Endothelial cell of umbilical vein (primary cell): ENCODE data around the gene IQGAP2. TPM values are rescaled to one million over a fixed set of nuclear protein-coding genes. Genes with fewer than 3 reads are reported as not detected.

Source experiments
- BruUV-seq: library from RNA; stranded (reverse); fragments of 400-500 nt; replicated peaks from 2 replicates; lab custom pipeline; 2021; lab: Mats Ljungman, UMichigan
- CTCF ChIA-PET: fragments of 300-600, 350-600 bp; sonication (Branson Sonifier 250); formaldehyde crosslinking; loops from one replicate; lab custom pipeline; 2021; ENCODE audit warnings: antibody characterized with exemption, inconsistent platforms; lab: Charles Lee
- POLR2A ChIA-PET: fragments of 300-600, 350-600 bp; sonication (Branson Sonifier 250); formaldehyde crosslinking; loops from one replicate; lab custom pipeline; 2021; ENCODE audit warnings: antibody characterized with exemption, inconsistent platforms; lab: Charles Lee
- DNase-seq: peaks from one replicate; pipeline ENCODE4 v3.0.0-alpha.2; 2011; ENCODE audit warnings: low read depth, low spot score
- FAIRE-seq: peaks from 2 replicates; lab custom pipeline; 2011; peaks lifted over from hg19 to GRCh38; lab: Jason Lieb, UNC
- H2AFZ ChIP-seq: 2 replicates; pipeline ENCODE4 v1.6.0; 2012; ENCODE audit warnings: low read depth, low read length, control low read depth, inconsistent platforms
- H3K27ac ChIP-seq: 2 replicates; pipeline ENCODE4 v1.5.1; 2011; ENCODE audit warnings: low read depth, mild to moderate bottlenecking, control low read depth, low read length, moderate library complexity; ENCODE audit not compliant: insufficient read depth
- H3K27me3 ChIP-seq, 2 experiments: 2 replicates each; pipeline versions ENCODE4 v1.6.0 to v1.6.1; 2011; ENCODE audit warnings: low read length in 2 of 2, mixed read lengths in 1 of 2; ENCODE audit not compliant: control insufficient read depth in 2 of 2, insufficient read depth in 2 of 2
- H3K36me3 ChIP-seq, 2 experiments: 2 replicates in 1 of 2; 3 replicates in 1 of 2; pipeline ENCODE4 v1.5.1; 2011; ENCODE audit warnings: low read length in 2 of 2, mild to moderate bottlenecking in 1 of 2, moderate library complexity in 1 of 2; ENCODE audit not compliant: control insufficient read depth in 2 of 2, insufficient read depth in 2 of 2; ENCODE audit errors: extremely low read depth in 1 of 2
- H3K4me1 ChIP-seq: 3 replicates; pipeline ENCODE4 v1.5.1; 2011; ENCODE audit warnings: mild to moderate bottlenecking, low read length; ENCODE audit not compliant: control insufficient read depth, insufficient read depth; ENCODE audit errors: extremely low read depth
- H3K4me2 ChIP-seq: 2 replicates; pipeline ENCODE4 v1.6.1; 2011; ENCODE audit warnings: low read length, control low read depth, mixed read lengths; ENCODE audit not compliant: insufficient read depth
- H3K4me3 ChIP-seq, 3 experiments: fragments of 200-600 bp in 1 of 3; sonication (generic), shearing (Covaris generic) in 1 of 3; replicated peaks in 1 of 3; 2 replicates each; pipeline ENCODE4 v1.5.1; 2011 to 2016; ENCODE audit warnings: control low read depth in 3 of 3, low read length in 3 of 3, mild to moderate bottlenecking in 2 of 3, inconsistent platforms in 1 of 3, low read depth in 1 of 3, moderate library complexity in 1 of 3; ENCODE audit not compliant: insufficient read depth in 1 of 3
- H3K79me2 ChIP-seq: 2 replicates; pipeline ENCODE4 v1.6.0; 2012; ENCODE audit warnings: low read length, inconsistent platforms; ENCODE audit not compliant: control insufficient read depth, insufficient read depth
- H3K9ac ChIP-seq: replicated peaks from 2 replicates; pipeline ENCODE3; 2011; ENCODE audit warnings: low read length, control low read depth; ENCODE audit not compliant: insufficient read depth; ENCODE audit errors: extremely low read depth
- H3K9me1 ChIP-seq: replicated peaks from 3 replicates; pipeline ENCODE4 v1.6.0; 2011; ENCODE audit warnings: mild to moderate bottlenecking, low read length; ENCODE audit not compliant: control insufficient read depth, insufficient read depth; ENCODE audit errors: extremely low read depth
- H3K9me3 ChIP-seq: replicated peaks from 2 replicates; pipeline ENCODE4 v1.5.1; 2012; ENCODE audit warnings: low read length, inconsistent platforms; ENCODE audit not compliant: control insufficient read depth, insufficient read depth
- H4K20me1 ChIP-seq: replicated peaks from 2 replicates; pipeline ENCODE3; 2011; ENCODE audit warnings: mild to moderate bottlenecking, low read length; ENCODE audit not compliant: control insufficient read depth, insufficient read depth; ENCODE audit errors: extremely low read depth
- CTCF ChIP-seq, 2 donors: IDR thresholded peaks; 1 replicate in 1 of 2; 2 replicates in 1 of 2; pipeline ENCODE4 v1.5.1; 2011; ENCODE audit warnings: low read length in 2 of 2, mild to moderate bottlenecking in 2 of 2, moderate library complexity in 2 of 2, control low read depth in 1 of 2, inconsistent platforms in 1 of 2, low read depth in 1 of 2; ENCODE audit not compliant: insufficient read depth in 1 of 2; ENCODE audit errors: extremely low read depth in 1 of 2
- EZH2 ChIP-seq: IDR thresholded peaks from 2 replicates; pipeline ENCODE4 v1.6.1; 2012; ENCODE audit warnings: borderline replicate concordance, low read depth, mild to moderate bottlenecking, moderate library complexity, low read length, inconsistent platforms; ENCODE audit not compliant: severe bottlenecking
- FOS ChIP-seq: IDR thresholded peaks from 2 replicates; pipeline ENCODE4 v1.6.1; 2011; ENCODE audit warnings: mild to moderate bottlenecking, low read length, moderate library complexity, borderline replicate concordance; ENCODE audit not compliant: insufficient read depth
- GATA2 ChIP-seq: IDR thresholded peaks from 2 replicates; pipeline ENCODE4 v1.7.0; 2011; ENCODE audit warnings: low read depth, mild to moderate bottlenecking, moderate library complexity, mixed read lengths, low read length; ENCODE audit not compliant: insufficient read length, insufficient read depth
- JUN ChIP-seq: IDR thresholded peaks from 2 replicates; pipeline ENCODE4 v1.6.1; 2011; ENCODE audit warnings: borderline replicate concordance, low read depth; ENCODE audit not compliant: insufficient read length, insufficient read depth
- MYC ChIP-seq: IDR thresholded peaks from one replicate; pipeline ENCODE4 v1.6.1; 2011; ENCODE audit warnings: mild to moderate bottlenecking, low read depth, low read length
- POLR2A ChIP-seq: IDR thresholded peaks from 2 replicates; pipeline ENCODE4 v1.6.1; 2012; ENCODE audit warnings: low read depth, mild to moderate bottlenecking, control low read depth, low read length
- POLR2AphosphoS5 ChIP-seq: IDR thresholded peaks from 2 replicates; pipeline ENCODE4 v1.6.1; 2012; ENCODE audit warnings: low read depth, mild to moderate bottlenecking, control low read depth, low read length, moderate library complexity; ENCODE audit not compliant: insufficient read depth
- dilution Hi-C: fragments of 300-500 bp; cut with MboI; formaldehyde crosslinking; loops from one replicate; pipeline ENCODE4 v1.15.0; 2019; ENCODE audit warnings: low sequenced_read_pairs; ENCODE audit not compliant: extremely low pct_ligation_motif_present
- intact Hi-C: fragments of 100-400 bp; cut with micrococcal nuclease; formaldehyde crosslinking; loops from one replicate; pipeline ENCODE4 v1.10.0; 2022
- polyA plus RNA-seq, 4 experiments: library from polyadenylated mRNA; depleted of rRNA in 3 of 4; stranded (reverse) in 3 of 4; unstranded in 1 of 4; fragments of >200 nt; gene quantifications; 2 replicates each; pipeline versions ENCODE4 v1.2.1 to v1.2.3, GENCODE V29; 2011 to 2012; ENCODE audit warnings: missing spikeins in 1 of 4
- total RNA-seq: library from RNA; stranded (reverse); gene quantifications from 2 replicates; pipeline ENCODE4 v1.2.3, GENCODE V29; 2021
- TF ChIP-seq, protein P1 (sequence below): IDR thresholded peaks from 2 replicates; pipeline ENCODE4 v1.6.1; 2011; ENCODE audit not compliant: insufficient read depth, insufficient read length

Gene IQGAP2
- total and polyA plus RNA-seq, 2 donors (not counting 3 experiments of a cell fraction or from before 2014, with no cell fraction given), result 4.5 to 4.7 TPM

DNA sequence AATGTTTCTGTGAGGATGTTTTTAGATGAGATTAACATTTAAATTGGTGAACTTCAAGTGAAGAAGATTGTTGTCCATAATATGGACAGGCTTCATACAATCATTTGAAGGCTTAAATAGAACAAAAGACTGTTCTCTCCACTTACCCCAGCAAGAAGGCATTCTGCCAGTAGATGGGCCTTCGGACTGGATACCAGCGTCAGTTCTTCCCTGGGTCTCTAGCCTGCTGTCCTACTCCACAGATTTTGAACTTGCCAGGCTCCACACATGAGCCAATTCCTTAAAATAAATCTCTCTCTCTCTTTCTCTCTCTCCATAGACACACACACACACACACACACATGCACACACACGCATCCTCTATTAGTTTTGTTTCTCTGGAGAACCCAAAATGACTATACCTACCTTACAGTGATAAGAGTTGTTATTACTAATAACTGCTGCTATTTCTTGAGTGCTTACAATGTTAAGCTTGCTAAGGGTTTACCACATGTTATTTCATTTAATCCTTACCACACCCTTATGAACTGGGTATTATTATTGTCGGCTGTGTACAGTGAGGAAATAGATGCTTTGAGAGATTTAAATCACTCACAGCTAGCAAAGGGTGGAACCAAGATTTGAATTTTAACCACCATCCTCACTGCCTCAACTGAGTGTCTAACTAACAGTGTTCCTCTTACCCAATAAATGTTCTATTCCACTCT lies 19.8 kb upstream of the IQGAP2 start:
- intact Hi-C loops (no loop called here), dilution Hi-C loops (no loop called here)
- TF ChIP-seq EZH2 (no peak), MYC (no peak), POLR2A (no peak), FOS (no peak), POLR2AphosphoS5 (no peak), CTCF (IDR thresholded peaks at IDR 0.05; ENCODE audit: extremely low read depth in 1 of 2, insufficient read depth in 1 of 2, low read depth in 1 of 2, low read length in 2 of 2) (no peak), GATA2 (no peak), JUN (no peak)
- TF ChIP-seq, protein P1, sequence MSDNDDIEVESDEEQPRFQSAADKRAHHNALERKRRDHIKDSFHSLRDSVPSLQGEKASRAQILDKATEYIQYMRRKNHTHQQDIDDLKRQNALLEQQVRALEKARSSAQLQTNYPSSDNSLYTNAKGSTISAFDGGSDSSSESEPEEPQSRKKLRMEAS, result no peak
- BruUV-seq, result no TSS peak
- Histone ChIP-seq H3K36me3 (no peaks in the 10 kb centered on the region), H3K27me3 (no peaks in the 10 kb centered on the region), H3K9me3 (no peaks in the 10 kb centered on the region), H3K9me1 (no peaks in the 10 kb centered on the region), H3K4me3 (no peak overlapping the region), H4K20me1 (no peaks in the 10 kb centered on the region), H3K4me1 (no peaks in the 10 kb centered on the region), H3K79me2 (no peaks in the 10 kb centered on the region), H2AFZ (no peak overlapping the region), H3K27ac (no peak overlapping the region), H3K4me2 (no peak overlapping the region), H3K9ac (no peak overlapping the region)
- DNase-seq (no peak), FAIRE-seq (no peak)
- ChIA-PET CTCF (no interaction called here), POLR2A (no interaction called here)
